SU-DHL-6 (cell line): ENCODE results near the gene UBE2D3.

Source experiments
- CTCF ChIP-seq: fragments of 200-600 bp; sonication (generic); IDR thresholded peaks from one replicate; pipeline ENCODE4 v1.5.1; 2017; ENCODE audit warnings: antibody characterized with exemption, mild to moderate bottlenecking, low read length, moderate library complexity; ENCODE audit not compliant: insufficient read depth, poor library complexity, severe bottlenecking
- EZH2phosphoT487 ChIP-seq: fragments of 200-600 bp; sonication (generic), shearing (Covaris generic); conservative IDR thresholded peaks from 2 replicates; pipeline ENCODE4 v1.6.1; 2018; ENCODE audit warnings: mild to moderate bottlenecking, antibody characterized with exemption, low read length, moderate library complexity, mixed read lengths

- no peak for TF ChIP-seq CTCF
- TF ChIP-seq EZH2phosphoT487: no peak
These were observed 15.0 kb upstream of the UBE2D3 start for GRCh38 chr4:102842367-102842766.
